ENCODE results near the gene CRISP1.
"Not testable (repeated sequence)": the region's sequence is repeated elsewhere in the genome, so short reads cannot be mapped to it uniquely, and the experiment has no call there.

The CRISP1 gene

DNA sequence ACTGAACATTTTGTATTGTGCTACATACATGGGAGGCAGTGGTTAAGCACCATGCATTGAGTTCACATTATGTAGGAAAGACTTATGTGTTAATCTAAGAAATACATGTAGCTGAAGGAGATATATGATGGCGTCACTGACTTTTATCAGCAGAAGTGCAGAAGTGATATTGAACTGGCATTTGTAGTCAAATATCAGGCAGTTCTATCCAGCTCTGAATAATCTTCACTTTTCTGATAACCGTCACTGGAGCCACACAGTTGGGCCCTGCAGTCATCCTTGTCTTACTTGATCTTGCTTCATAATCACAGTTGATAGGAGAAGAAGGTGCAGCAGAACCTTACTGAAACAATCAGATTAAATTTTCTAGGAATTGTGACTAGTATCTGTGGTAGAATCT, 26.4 kb downstream of the CRISP1 start:
- DNase-seq (ENCODE audit: low read depth), result no peak

DNA sequence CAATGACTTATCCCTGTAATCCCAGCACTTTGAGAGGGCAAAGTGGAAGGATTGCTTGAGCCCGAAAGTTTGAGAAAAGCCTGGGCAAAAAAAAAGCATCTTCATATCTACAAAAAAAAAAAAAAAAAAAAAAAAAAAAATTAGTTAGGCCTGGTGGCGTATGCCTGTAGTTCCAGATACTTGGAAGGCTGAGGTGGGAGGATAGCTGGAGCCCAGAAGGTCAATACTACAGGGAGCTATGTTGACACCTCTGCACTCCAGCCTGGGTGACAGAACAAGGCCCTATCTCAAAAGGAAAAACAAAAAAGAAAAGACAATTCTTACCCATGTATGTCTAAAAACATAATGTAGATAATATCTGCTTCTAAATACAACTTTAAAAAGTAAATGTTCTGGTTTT, 27.2 kb downstream of the CRISP1 start:
- no peak for DNase-seq (ENCODE audit: low read depth)

DNA sequence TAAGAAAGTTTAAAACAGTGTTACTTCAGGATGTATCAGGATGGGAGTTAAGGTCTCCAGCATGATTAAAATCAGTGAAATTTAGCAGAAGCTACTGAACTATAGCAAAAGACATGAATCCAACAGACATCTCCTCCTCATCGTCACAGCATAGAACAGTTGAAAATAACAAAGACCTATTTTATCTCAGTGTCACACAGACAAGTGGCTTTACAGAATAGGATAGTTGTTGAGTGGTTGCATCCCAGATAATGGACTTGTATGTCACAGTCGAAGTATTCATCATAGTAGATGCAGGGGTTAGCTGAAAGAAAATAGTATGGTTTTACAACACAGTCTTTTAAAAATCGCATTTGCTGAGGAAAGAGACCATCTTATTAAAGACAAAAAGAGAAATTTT, 31.2 kb downstream of the CRISP1 start:
- DNase-seq (ENCODE audit: low read depth), result no peak

DNA sequence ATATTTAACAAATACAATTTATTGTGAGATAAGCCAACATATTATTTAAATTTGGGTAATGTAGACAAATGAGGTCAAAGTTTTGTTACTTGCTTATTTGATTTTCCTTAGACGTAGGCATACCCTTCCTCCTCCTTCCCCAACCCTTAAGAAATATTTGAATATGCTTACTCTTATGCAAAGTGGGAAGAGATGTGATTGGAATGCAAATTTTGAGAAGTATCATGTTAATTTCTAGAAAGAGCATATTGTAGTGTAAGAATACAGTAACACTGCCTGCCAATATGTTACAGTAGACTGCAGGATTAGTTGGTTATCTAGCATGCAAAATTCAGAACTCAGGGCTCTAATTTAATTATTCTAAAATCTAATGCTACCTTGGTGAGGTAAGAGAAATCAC, 32.9 kb downstream of the CRISP1 start:
- no peak for DNase-seq (ENCODE audit: low read depth)

DNA sequence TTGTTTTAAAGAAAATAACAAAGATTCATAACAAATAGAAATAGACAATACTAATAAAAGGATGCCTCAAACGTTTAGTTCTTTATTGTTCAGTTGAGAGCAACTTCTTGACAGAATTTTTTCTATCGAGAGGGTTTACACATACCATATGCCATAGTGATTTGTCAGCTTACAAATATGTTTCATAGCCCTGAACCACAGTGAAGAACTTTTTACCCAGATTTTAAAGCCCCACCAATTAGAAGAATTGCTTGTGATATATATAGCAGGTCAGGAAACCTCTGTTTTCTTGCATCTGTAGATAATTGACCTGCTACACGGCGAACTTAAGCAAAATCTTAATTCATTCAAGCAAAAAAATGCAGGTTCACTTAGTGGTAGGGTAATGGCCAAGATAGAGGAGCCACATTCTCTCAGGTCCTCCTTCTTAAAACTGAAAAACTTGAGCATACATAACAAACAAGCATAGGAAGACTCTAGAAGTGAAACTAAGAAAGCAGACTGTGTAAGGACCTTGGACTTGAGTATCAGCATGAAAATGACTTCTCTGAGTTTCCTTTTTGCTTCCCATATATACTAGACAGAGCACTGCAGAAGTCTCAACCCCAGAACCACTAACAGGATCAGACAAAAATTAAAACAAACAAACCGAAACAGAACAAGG, 39.5 kb downstream of the CRISP1 start:
- no peak for DNase-seq (ENCODE audit: low read depth)

DNA sequence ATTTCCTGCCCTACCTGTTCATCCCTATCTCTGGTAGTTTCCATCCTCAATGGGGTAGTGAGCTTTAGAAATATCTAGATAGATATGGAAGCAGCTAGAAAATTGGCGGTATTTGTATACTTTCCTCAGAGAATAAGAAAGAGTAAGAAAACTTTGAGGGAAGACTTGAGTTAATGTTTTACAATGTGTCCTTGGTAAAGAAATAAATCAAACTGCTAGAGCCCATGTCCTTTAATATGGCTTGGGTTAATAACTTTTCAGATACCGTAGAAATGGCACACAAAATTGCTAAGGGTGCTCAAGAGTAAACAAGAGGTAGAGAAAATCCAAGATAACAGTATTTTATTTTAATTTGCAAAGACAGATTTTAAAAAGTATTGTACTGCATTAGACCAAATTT, 51.2 kb downstream of the CRISP1 start:
- no peak for DNase-seq (ENCODE audit: low read depth)

DNA sequence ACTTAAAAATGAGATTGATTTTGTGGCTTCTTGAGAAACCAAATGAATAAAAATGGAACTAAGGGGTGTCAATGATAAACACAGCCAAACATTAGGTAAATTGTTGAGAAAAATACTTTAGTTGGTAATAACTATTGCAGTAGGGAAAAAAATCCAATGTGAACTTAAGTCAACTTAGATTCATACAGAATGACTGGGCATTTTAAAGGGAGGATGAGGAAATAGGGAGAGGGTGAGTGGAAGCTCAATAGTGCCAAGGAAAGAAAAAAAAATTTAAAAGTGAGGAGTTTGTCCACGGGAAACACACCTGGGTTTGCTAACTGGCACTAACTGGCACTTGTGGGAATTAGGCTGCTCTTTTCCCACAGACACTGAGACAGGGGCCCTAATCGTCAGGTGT, 53.1 kb downstream of the CRISP1 start:
- DNase-seq (ENCODE audit: low read depth), result no peak

DNA sequence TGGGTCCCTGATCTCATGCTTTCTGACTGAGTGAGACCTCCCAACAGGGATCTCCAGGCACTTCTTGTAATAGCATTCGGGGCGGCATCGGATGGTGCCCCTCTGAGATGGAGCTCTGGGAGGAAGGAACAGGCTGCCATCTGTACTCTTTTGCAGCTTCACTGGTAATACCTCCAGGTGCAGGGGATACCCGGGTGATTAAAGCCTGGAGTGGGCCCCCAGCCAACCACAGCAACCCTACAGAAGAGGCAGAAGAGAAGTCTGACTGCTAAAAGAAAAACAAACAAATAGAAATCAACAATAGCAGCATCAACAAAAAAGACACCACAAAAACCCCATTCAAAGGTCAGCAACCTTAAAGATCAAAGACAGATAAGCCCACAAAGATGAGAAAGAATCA, 60.2 kb downstream of the CRISP1 start:
- no peak for DNase-seq (ENCODE audit: low read depth)

DNA sequence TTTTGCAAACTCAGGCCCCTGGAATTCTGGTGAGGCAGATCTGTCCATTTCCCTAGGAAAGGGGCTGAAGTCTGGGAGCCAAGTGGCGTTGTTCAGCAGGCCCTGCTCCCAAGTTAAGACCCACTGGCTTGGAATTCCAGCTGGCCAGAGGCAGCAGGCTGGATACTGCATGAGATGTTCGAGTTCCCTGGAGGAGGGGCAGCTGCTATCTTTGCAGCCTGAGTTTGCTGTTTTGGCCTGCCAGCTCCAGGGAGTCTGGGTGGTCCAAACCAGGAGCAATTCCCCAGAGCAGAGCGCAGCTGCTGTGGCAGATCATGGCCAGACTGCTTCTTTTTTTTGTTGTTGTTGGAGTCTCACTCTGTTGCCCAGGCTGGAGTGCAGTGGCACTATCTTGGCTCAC, 61.1 kb downstream of the CRISP1 start:
- no peak for DNase-seq (ENCODE audit: low read depth)

DNA sequence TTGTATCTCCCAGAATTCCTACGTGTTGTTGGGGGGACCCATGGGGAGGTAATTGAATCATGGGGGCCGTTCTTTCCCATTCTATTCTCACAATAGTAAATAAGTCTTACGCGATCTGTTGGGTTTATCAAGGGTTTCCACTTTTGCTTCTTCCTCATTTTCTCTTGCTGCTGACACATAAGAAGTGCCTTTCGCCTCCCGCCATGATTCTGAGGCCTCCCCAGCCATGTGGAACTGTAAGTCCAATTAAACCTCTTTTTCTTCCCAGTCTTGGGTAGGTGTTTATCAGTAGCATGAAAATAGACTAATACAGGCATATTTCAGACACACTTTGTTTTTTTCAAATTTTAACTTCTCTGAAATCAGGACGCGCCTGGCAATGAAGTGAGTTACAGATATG, 64.8 kb downstream of the CRISP1 start:
- DNase-seq (ENCODE audit: low read depth), result no peak

DNA sequence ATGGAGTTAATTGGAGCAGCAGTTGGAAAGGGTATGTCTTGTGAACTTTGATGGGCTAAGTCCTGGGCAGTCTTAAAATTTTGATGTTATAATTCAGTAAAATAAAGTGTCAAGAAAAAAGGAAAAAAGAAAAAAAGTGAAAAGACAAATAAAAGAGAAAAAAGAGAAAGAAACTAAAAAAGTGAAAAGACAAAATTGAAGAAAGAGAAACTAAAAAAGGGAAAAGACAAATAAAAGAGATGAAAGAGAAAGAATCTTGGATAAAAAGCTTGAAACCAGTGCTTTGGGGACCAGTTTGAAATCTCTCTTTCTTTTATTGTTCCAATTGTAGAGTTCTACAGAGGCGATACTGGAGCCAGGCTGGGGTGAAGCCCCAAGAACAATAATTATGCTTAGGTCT, 67.2 kb downstream of the CRISP1 start:
- no peak for DNase-seq (ENCODE audit: low read depth)

DNA sequence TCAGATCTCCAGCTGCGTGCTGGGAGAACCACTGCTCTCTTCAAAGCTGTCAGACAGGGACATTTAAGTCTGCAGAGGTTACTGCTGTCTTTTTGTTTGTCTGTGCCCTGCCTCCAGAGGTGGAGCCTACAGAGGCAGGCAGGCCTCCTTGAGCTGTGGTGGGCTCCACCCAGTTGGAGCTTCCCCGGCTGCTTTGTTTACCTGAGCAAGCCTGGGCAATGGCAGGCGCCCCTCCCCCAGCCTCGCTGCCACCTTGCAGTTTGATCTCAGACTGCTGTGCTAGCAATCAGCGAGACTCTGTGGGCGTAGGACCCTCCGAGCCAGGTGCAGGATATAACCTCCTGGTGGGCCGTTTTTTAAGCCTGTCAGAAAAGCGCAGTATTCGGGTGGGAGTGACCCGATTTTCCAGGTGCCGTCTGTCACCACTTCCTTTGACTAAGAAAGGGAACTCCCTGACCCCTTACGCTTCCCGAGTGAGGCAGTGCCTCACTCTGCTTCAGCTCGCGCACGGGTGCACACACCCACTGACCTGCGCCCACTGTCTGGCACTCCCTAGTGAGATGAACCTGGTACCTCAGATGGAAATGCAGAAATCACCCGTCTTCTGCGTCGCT, 69.4 kb downstream of the CRISP1 start:
- not testable (repeated sequence) for DNase-seq (ENCODE audit: low read depth)

DNA sequence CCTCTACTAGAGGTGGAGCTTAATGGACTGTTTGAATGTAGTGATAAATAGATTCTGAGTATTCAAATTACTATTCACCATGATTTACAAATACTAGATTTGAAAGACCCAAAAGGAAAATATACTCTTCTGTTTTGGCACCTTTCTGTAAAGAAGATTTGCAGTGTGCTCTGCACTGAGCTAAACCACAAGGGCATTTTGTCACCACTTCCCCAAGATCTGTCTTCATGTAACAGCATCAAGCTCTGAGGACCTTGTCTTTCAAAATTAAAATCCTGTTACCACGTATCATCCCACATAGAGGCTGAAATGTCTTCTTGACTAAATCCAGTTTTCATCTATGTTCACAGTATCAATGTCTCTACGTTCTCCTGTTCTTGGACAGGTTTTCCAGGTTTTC, 76.0 kb downstream of the CRISP1 start:
- no peak for DNase-seq (ENCODE audit: low read depth)

DNA sequence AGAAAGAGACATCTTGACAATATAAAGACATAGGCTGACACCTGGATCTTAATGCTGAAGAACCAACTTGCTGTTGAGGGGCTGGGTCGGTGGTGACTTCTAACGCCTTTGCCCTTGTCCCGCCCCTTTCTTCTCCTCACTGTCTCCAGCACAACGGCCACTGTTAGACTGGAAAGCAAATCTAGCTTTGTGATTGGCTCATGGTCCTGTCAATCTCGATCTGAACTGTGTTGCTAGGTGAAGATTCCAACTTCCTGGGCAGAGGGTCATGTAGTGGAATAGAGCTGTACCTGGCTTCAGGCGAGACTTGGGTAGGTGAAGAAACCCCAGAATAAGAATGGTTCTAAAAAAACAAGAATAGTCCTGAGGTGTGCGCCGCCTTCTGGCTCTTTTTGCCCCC, 79.2 kb downstream of the CRISP1 start, which contains the start of gene PGK2:
Gene PGK2, minus strand, starts transcription at position 110 of the 400 bp plus-strand sequence. Its CDS starts 98 bp downstream, at position 12.
- DNase-seq (ENCODE audit: low read depth), result no peak

DNA sequence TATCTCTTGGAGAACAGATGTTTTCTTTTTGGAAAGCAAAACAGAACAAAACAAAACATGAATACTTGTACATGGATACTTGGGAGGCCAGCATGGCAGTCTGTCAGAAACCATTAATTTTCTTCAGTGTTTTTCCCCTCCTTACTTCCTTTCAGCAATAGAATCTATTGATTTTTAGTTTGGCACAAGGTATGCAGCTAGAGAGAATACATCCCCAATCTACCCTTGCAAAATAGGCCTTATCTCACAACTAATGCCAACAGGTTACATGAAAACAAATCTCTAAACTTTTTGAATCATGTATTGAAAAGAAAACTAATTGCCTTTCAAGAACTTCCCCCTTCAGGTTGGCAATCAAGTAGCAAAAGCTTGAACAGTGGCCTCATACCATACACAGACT, 82.1 kb downstream of the CRISP1 start:
- no peak for DNase-seq (ENCODE audit: low read depth)
